HEK293 (cell line): ENCODE measurements around the gene KCNQ1.

ENCODE experiments used
- CTCF ChIA-PET: fragments of 350-600 bp; formaldehyde crosslinking; extraction: SDS; loops from one replicate; lab custom pipeline; 2021; ENCODE audit warnings: antibody characterized with exemption; lab: Yijun Ruan, JAX
- POLR2A ChIA-PET: fragments of 300-600 bp; formaldehyde crosslinking; extraction: SDS; loops from one replicate; lab custom pipeline; 2020; ENCODE audit warnings: antibody characterized with exemption, inconsistent platforms; lab: Yijun Ruan, JAX
- H3K27ac ChIP-seq: fragments of 200-500 bp; sonication (Bioruptor generic); 2 replicates; pipeline ENCODE4 v1.5.1; 2014; ENCODE audit warnings: low read depth, low read length, control low read depth, inconsistent platforms; ENCODE audit errors: extremely low read depth
- H3K36me3 ChIP-seq, 2 experiments: fragments of 200-500 bp in 1 of 2; sonication (Bioruptor generic) in 1 of 2; 1 replicate in 1 of 2; 2 replicates in 1 of 2; pipeline ENCODE4 v1.5.1; 2014 to 2017; ENCODE audit warnings: inconsistent platforms in 2 of 2, low read length in 2 of 2; ENCODE audit not compliant: control insufficient read depth in 2 of 2, insufficient read depth in 1 of 2
- H3K4me1 ChIP-seq: fragments of 200-500 bp; sonication (Bioruptor generic); 2 replicates; pipeline ENCODE4 v1.5.1; 2014; ENCODE audit warnings: mild to moderate bottlenecking, low read length, inconsistent platforms; ENCODE audit not compliant: control insufficient read depth, insufficient read depth
- H3K4me3 ChIP-seq: 2 replicates; pipeline ENCODE4 v1.5.1; 2011; ENCODE audit warnings: low read depth, mild to moderate bottlenecking, control low read depth, low read length, moderate library complexity
- H3K9me3 ChIP-seq: fragments of 200-500 bp; sonication (Bioruptor generic); 2 replicates; pipeline ENCODE4 v1.5.1; 2014; ENCODE audit warnings: low read depth, low read length, inconsistent platforms; ENCODE audit not compliant: control insufficient read depth, insufficient read depth
- AEBP2 ChIP-seq: fragments of 450-650 bp; formaldehyde crosslinking; IDR thresholded peaks from 2 replicates; pipeline ENCODE4 v1.5.1; 2016; ENCODE audit warnings: missing biosample characterization, missing genetic modification characterization, borderline replicate concordance
- ELK4 ChIP-seq: IDR thresholded peaks from 2 replicates; pipeline ENCODE4 v1.6.1; 2011; ENCODE audit warnings: mild to moderate bottlenecking, low read depth, low read length, borderline replicate concordance
- FEZF1 ChIP-seq: fragments of 450-650 bp; formaldehyde crosslinking; IDR thresholded peaks from 2 replicates; pipeline ENCODE4 v1.5.1; 2016; ENCODE audit warnings: missing biosample characterization, missing genetic modification characterization
- RBAK ChIP-seq: fragments of 450-650 bp; formaldehyde crosslinking; IDR thresholded peaks from 2 replicates; pipeline ENCODE4 v1.5.1; 2016; ENCODE audit warnings: missing biosample characterization, missing genetic modification characterization
- SP7 ChIP-seq: fragments of 450-650 bp; formaldehyde crosslinking; IDR thresholded peaks from 2 replicates; pipeline ENCODE4 v1.5.1; 2016; ENCODE audit warnings: missing biosample characterization, missing genetic modification characterization
- ZFP3 ChIP-seq: fragments of 450-650 bp; formaldehyde crosslinking; IDR thresholded peaks from 2 replicates; pipeline ENCODE4 v1.5.1; 2016; ENCODE audit warnings: low read depth, missing biosample characterization, missing genetic modification characterization
- ZNF138 ChIP-seq: fragments of 450-650 bp; formaldehyde crosslinking; IDR thresholded peaks from 2 replicates; pipeline ENCODE4 v1.5.1; 2016; ENCODE audit warnings: missing biosample characterization, missing genetic modification characterization, borderline replicate concordance
- ZNF214 ChIP-seq: fragments of 450-650 bp; formaldehyde crosslinking; IDR thresholded peaks from 2 replicates; pipeline ENCODE4 v1.5.1; 2017; ENCODE audit warnings: missing biosample characterization, mild to moderate bottlenecking, missing genetic modification characterization, borderline replicate concordance
- ZNF23 ChIP-seq: fragments of 450-650 bp; formaldehyde crosslinking; IDR thresholded peaks from 2 replicates; pipeline ENCODE4 v1.5.1; 2016; ENCODE audit warnings: missing biosample characterization, missing genetic modification characterization, borderline replicate concordance
- ZNF350 ChIP-seq: fragments of 450-650 bp; formaldehyde crosslinking; IDR thresholded peaks from 2 replicates; pipeline ENCODE4 v1.5.0; 2017; ENCODE audit warnings: missing biosample characterization, mild to moderate bottlenecking, missing genetic modification characterization
- ZNF354C ChIP-seq: fragments of 450-650 bp; formaldehyde crosslinking; IDR thresholded peaks from 2 replicates; pipeline ENCODE4 v1.5.1; 2016; ENCODE audit warnings: missing biosample characterization, missing genetic modification characterization, low read depth, borderline replicate concordance
- ZNF530 ChIP-seq: fragments of 450-650 bp; formaldehyde crosslinking; IDR thresholded peaks from 2 replicates; pipeline ENCODE4 v1.5.1; 2016; ENCODE audit warnings: low read depth, missing biosample characterization, missing genetic modification characterization
- ZNF548 ChIP-seq: fragments of 450-650 bp; formaldehyde crosslinking; IDR thresholded peaks from 2 replicates; pipeline ENCODE4 v1.5.1; 2016; ENCODE audit warnings: missing biosample characterization, missing genetic modification characterization
- ZNF555 ChIP-seq: fragments of 450-650 bp; formaldehyde crosslinking; conservative IDR thresholded peaks from 2 replicates; pipeline ENCODE4 v1.5.1; 2017; ENCODE audit warnings: missing biosample characterization, mild to moderate bottlenecking, missing genetic modification characterization, inconsistent platforms
- ZNF624 ChIP-seq: fragments of 450-650 bp; formaldehyde crosslinking; IDR thresholded peaks from 2 replicates; pipeline ENCODE4 v1.5.1; 2017; ENCODE audit warnings: missing biosample characterization, missing genetic modification characterization
- ZNF629 ChIP-seq: fragments of 450-650 bp; formaldehyde crosslinking; IDR thresholded peaks from 2 replicates; pipeline ENCODE4 v1.5.1; 2017; ENCODE audit warnings: missing biosample characterization, missing genetic modification characterization
- ZNF645 ChIP-seq: fragments of 450-650 bp; formaldehyde crosslinking; IDR thresholded peaks from 2 replicates; pipeline ENCODE4; 2016; ENCODE audit warnings: missing biosample characterization, missing genetic modification characterization
- ZNF776 ChIP-seq: fragments of 450-650 bp; formaldehyde crosslinking; IDR thresholded peaks from 2 replicates; pipeline ENCODE4 v1.5.0; 2017; ENCODE audit warnings: missing biosample characterization, missing genetic modification characterization, borderline replicate concordance
- ZNF837 ChIP-seq: fragments of 450-650 bp; formaldehyde crosslinking; IDR thresholded peaks from 2 replicates; pipeline ENCODE4 v1.5.1; 2016; ENCODE audit warnings: missing biosample characterization, missing genetic modification characterization
- ZSCAN18 ChIP-seq: fragments of 450-650 bp; formaldehyde crosslinking; IDR thresholded peaks from 2 replicates; pipeline ENCODE4 v1.5.1; 2016; ENCODE audit warnings: missing biosample characterization, missing genetic modification characterization

Gene KCNQ1

GRCh38 chr11:2766166-2766565, 321.4 kb downstream of the KCNQ1 start:
- no peak overlapping the region for H3K4me3 ChIP-seq

GRCh38 chr11:2767071-2767470, 322.3 kb downstream of the KCNQ1 start:
- no peaks in the 10 kb centered on the region for H3K36me3 ChIP-seq
- no peak for TF ChIP-seq RBAK
- no peak for TF ChIP-seq ZNF548 (tag by site-specific recombination)
- no peak for TF ChIP-seq FEZF1 (tag by site-specific recombination)
- TF ChIP-seq SP7 = no peak
- no peak for TF ChIP-seq ZSCAN18 (tag by site-specific recombination)
- TF ChIP-seq ELK4 = no peak
- no peak for TF ChIP-seq ZNF645
- TF ChIP-seq ZNF555 (tag by site-specific recombination) = no peak
- TF ChIP-seq, all 188 proteins: peak for 0
- H3K4me1 ChIP-seq = no peaks in the 10 kb centered on the region
- H3K9me3 ChIP-seq = no peaks in the 10 kb centered on the region
- ChIA-PET CTCF (no interaction called here), POLR2A (no interaction called here)
- H3K4me3 ChIP-seq = no peak overlapping the region
- no peak overlapping the region for H3K27ac ChIP-seq

More at GRCh38 chr11:2766166-2766565, 321.4 kb downstream of the KCNQ1 start:
- ChIA-PET CTCF (no interaction called here), POLR2A (no interaction called here)
- no peak for TF ChIP-seq ZNF214 (tag by site-specific recombination)
- no peak for TF ChIP-seq ZNF138 (tag by site-specific recombination)
- no peak for TF ChIP-seq ZNF23 (tag by site-specific recombination)
- no peak for TF ChIP-seq ZNF354C (tag by site-specific recombination)
- TF ChIP-seq ZFP3 (tag by site-specific recombination) = no peak
- no peak for TF ChIP-seq ZNF350
- TF ChIP-seq ZNF624 = no peak
- TF ChIP-seq AEBP2 (tag by site-specific recombination) = no peak
- TF ChIP-seq ZNF629 (tag by site-specific recombination) = no peak
- TF ChIP-seq ZNF776 (tag by site-specific recombination) = no peak
- no peak for TF ChIP-seq ZNF837 (tag by site-specific recombination)
- TF ChIP-seq ZNF530 (tag by site-specific recombination) = no peak
- Histone ChIP-seq H3K4me1 (no peaks in the 10 kb centered on the region), H3K36me3 (no peaks in the 10 kb centered on the region), H3K9me3 (no peaks in the 10 kb centered on the region), H3K27ac (no peak overlapping the region)
